B cell (primary cell): ENCODE measurements around the gene GGA2. TPM values are rescaled to one million over a fixed set of nuclear protein-coding genes. Genes with fewer than 3 reads are reported as not detected.

Experiments used
- ATAC-seq: fragments of 200-7000 bp; cut with Tn5 transposase; one replicate; pipeline ENCODE4 v1.10.0; 2021; ENCODE audit warnings: low read depth, mild to moderate bottlenecking, moderate number of reproducible peaks, moderate library complexity
- CTCF ChIA-PET: fragments of 350-600 bp; sonication (Branson Sonifier 250); formaldehyde crosslinking; loops from one replicate; lab custom pipeline; 2021; ENCODE audit warnings: antibody characterized with exemption, inconsistent platforms; lab: Charles Lee
- POLR2A ChIA-PET: fragments of 350-600 bp; sonication (Branson Sonifier 250); formaldehyde crosslinking; loops from one replicate; lab custom pipeline; 2021; ENCODE audit warnings: antibody characterized with exemption; lab: Charles Lee
- DNase-seq: peaks from one replicate; pipeline ENCODE4 v3.0.0; 2013
- H2AFZ ChIP-seq: 2 replicates; pipeline ENCODE4 v1.6.1; 2012; ENCODE audit warnings: mild to moderate bottlenecking, low read depth, low read length; ENCODE audit not compliant: insufficient read depth, poor library complexity, severe bottlenecking
- H3K27ac ChIP-seq, 2 donors: 1 replicate in 1 of 2; 2 replicates in 1 of 2; pipeline ENCODE4 v1.5.1; 2012 to 2013; ENCODE audit warnings: low read length in 2 of 2, mild to moderate bottlenecking in 2 of 2, moderate library complexity in 1 of 2
- H3K27me3 ChIP-seq, 4 experiments: fragments of 200-600 bp in 1 of 4; sonication (generic) in 1 of 4; replicated peaks in 1 of 4; 1 replicate in 2 of 4; 2 replicates in 2 of 4; pipeline versions ENCODE4 v1.6.1 to v1.7.0; 2013 to 2016; ENCODE audit warnings: low read length in 3 of 4, mild to moderate bottlenecking in 2 of 4, mixed read lengths in 1 of 4, moderate library complexity in 1 of 4; ENCODE audit not compliant: insufficient read depth in 4 of 4, control insufficient read depth in 3 of 4; ENCODE audit errors: control extremely low read depth in 1 of 4
- H3K36me3 ChIP-seq, 2 experiments: replicated peaks in 1 of 2; 1 replicate in 1 of 2; 2 replicates in 1 of 2; pipeline versions ENCODE4 v1.6.1 to v1.7.1; 2013; ENCODE audit warnings: low read length in 1 of 2; ENCODE audit not compliant: insufficient read depth in 2 of 2, control insufficient read depth in 1 of 2; ENCODE audit errors: control extremely low read depth in 1 of 2, extremely low read depth in 1 of 2
- H3K4me1 ChIP-seq, 2 donors: fragments of 200-600 bp in 1 of 2; sonication (generic) in 1 of 2; 1 replicate in 1 of 2; 2 replicates in 1 of 2; pipeline versions ENCODE4 v1.5.1 to v1.6.1; 2013 to 2017; ENCODE audit warnings: low read length in 2 of 2; ENCODE audit not compliant: control insufficient read depth in 2 of 2, insufficient read depth in 2 of 2
- H3K4me2 ChIP-seq: replicated peaks from 2 replicates; pipeline ENCODE3; 2012; ENCODE audit warnings: mild to moderate bottlenecking, low read depth, low read length; ENCODE audit not compliant: poor library complexity, severe bottlenecking
- H3K4me3 ChIP-seq, 5 experiments: fragments of 200-600 bp in 1 of 5; sonication (generic) in 1 of 5; 1 replicate in 3 of 5; 2 replicates in 2 of 5; pipeline versions ENCODE4 v1.5.1 to v1.7.0; 2011 to 2016; ENCODE audit warnings: low read length in 4 of 5, mild to moderate bottlenecking in 4 of 5, low read depth in 2 of 5, control low read depth in 1 of 5, moderate library complexity in 1 of 5; ENCODE audit not compliant: insufficient read depth in 1 of 5; ENCODE audit errors: control extremely low read depth in 1 of 5, extremely low read depth in 1 of 5
- H3K79me2 ChIP-seq: fragments of 200-600 bp; sonication (generic); one replicate; pipeline ENCODE4 v1.6.0; 2016; ENCODE audit warnings: low read length; ENCODE audit not compliant: control insufficient read depth, insufficient read depth
- H3K9ac ChIP-seq: fragments of 200-600 bp; sonication (generic); 2 replicates; pipeline ENCODE4 v1.6.1; 2017; ENCODE audit warnings: mild to moderate bottlenecking, low read length, moderate library complexity
- H3K9me3 ChIP-seq, 3 donors: one replicate each; pipeline versions ENCODE4 v1.6.1 to v1.7.1; 2013; ENCODE audit warnings: low read length in 2 of 3; ENCODE audit not compliant: control insufficient read depth in 2 of 3, insufficient read depth in 1 of 3; ENCODE audit errors: control extremely low read depth in 1 of 3
- H4K20me1 ChIP-seq: 2 replicates; pipeline ENCODE4 v1.6.0; 2012; ENCODE audit warnings: mild to moderate bottlenecking, low read length; ENCODE audit not compliant: insufficient read depth, control insufficient read depth, poor library complexity, severe bottlenecking
- H3K27ac Mint-ChIP-seq: one replicate; pipeline ENCODE4 v1.8.0; 2021; ENCODE audit warnings: mixed read lengths
- H3K27me3 Mint-ChIP-seq: one replicate; pipeline ENCODE4 v1.8.0; 2021; ENCODE audit warnings: mixed read lengths
- H3K4me1 Mint-ChIP-seq: one replicate; pipeline ENCODE4 v1.8.0; 2021; ENCODE audit warnings: mixed read lengths
- H3K4me3 Mint-ChIP-seq: one replicate; pipeline ENCODE4 v1.8.0; 2021; ENCODE audit warnings: mixed read lengths
- H3K9me3 Mint-ChIP-seq: one replicate; pipeline ENCODE4 v1.8.0; 2022; ENCODE audit warnings: mixed read lengths; ENCODE audit not compliant: insufficient read depth
- CTCF ChIP-seq: fragments of 200-600 bp; IDR thresholded peaks from one replicate; pipeline ENCODE4 v1.8.0; 2022; ENCODE audit warnings: antibody characterized with exemption, mild to moderate bottlenecking
- EZH2 ChIP-seq: IDR thresholded peaks from 2 replicates; pipeline ENCODE4 v1.6.1; 2012; ENCODE audit warnings: borderline replicate concordance, low read depth, mild to moderate bottlenecking, moderate library complexity, low read length; ENCODE audit not compliant: insufficient read depth, poor library complexity, severe bottlenecking
- WGBS: methylation state at CpG from one replicate; pipeline ENCODE4 v1.1.5; 2013; ENCODE audit warnings: missing lambda C conversion rate; ENCODE audit not compliant: insufficient coverage; 5-methylcytosine and 5-hydroxymethylcytosine counted together
- intact Hi-C: fragments of 100-400 bp; cut with micrococcal nuclease; formaldehyde crosslinking; loops from one replicate; pipeline ENCODE4 v1.10.0; 2022
- polyA plus RNA-seq: library from polyadenylated mRNA; depleted of rRNA; stranded (reverse); fragments of >200 nt; gene quantifications from 2 replicates; pipeline ENCODE4 v1.2.3, GENCODE V29; 2012
- total RNA-seq, 2 donors: library from RNA; stranded (reverse); fragments of 120-200 nt in 1 of 2; gene quantifications; 1 replicate in 1 of 2; 2 replicates in 1 of 2; pipeline versions ENCODE4 v1.2.3 to v1.2.4, GENCODE V29; 2013 to 2022

The GGA2 gene
- total and polyA plus RNA-seq, 2 donors (not counting 1 experiment from before 2014, with no cell fraction given): 227 to 832 TPM

- no peak overlapping the region for H3K27ac Mint-ChIP-seq
Measured at GRCh38 chr16:23424292-23424958, 85.9 kb downstream of the GGA2 start.

More at GRCh38 chr16:23424292-23424958, 85.9 kb downstream of the GGA2 start:
- TF ChIP-seq CTCF: no peak
- TF ChIP-seq EZH2: no peak
- no peaks in the 10 kb centered on the region for H3K79me2 ChIP-seq
- intact Hi-C loops: no loop called here
- H3K9ac ChIP-seq: no peak overlapping the region
- no peaks in the 10 kb centered on the region for H3K4me1 ChIP-seq
- peaks cover 0 to 4% of the 10 kb centered on the region in 2 experiments for H3K36me3 ChIP-seq
- H3K4me2 ChIP-seq: no peak overlapping the region
- ChIA-PET POLR2A (no interaction called here), CTCF (interaction anchor here (4.5 kb wide), 1 partner anchor 11 kb away, joined by 33 read pairs; no protein-coding TSS in a partner anchor)
- no peaks in the 10 kb centered on the region for H4K20me1 ChIP-seq
- H3K27me3 Mint-ChIP-seq: no peaks in the 10 kb centered on the region
- H3K4me3 ChIP-seq: no peak overlapping the region
- no peak overlapping the region for H3K4me3 Mint-ChIP-seq
- WGBS: 97% methylated on average over 13 of the region's 14 CpGs
- H2AFZ ChIP-seq: no peak overlapping the region
- no peaks in the 10 kb centered on the region for H3K9me3 ChIP-seq
- DNase-seq (no peak), ATAC-seq (no peak)
- H3K9me3 Mint-ChIP-seq: no peaks in the 10 kb centered on the region
- H3K27me3 ChIP-seq: no peaks in the 10 kb centered on the region
- no peak overlapping the region for H3K27ac ChIP-seq
- no peaks in the 10 kb centered on the region for H3K4me1 Mint-ChIP-seq
